WTC11 (cell line): ENCODE data around the gene CNTFR. TPM values are rescaled to one million over a fixed set of nuclear protein-coding genes. Genes with fewer than 3 reads are reported as not detected.
A peak's percentile ranks its signal among the peaks of the same experiment; 100 is the strongest.

ENCODE experiments used
- ATAC-seq: fragments of 200-7000 bp; cut with Tn5 transposase; 2 replicates; pipeline ENCODE4 v1.10.0; 2021; ENCODE audit warnings: mild to moderate bottlenecking, moderate library complexity
- CTCF ChIA-PET: fragments of 300-600 bp; sonication (Branson Sonifier 250); formaldehyde crosslinking; loops from one replicate; lab custom pipeline; 2021; ENCODE audit warnings: antibody characterized with exemption; lab: Charles Lee
- POLR2A ChIA-PET: fragments of 350-600 bp; sonication (Branson Sonifier 250); formaldehyde crosslinking; loops from one replicate; lab custom pipeline; 2021; ENCODE audit warnings: antibody characterized with exemption; lab: Charles Lee
- DNase-seq: peaks from one replicate; pipeline ENCODE4 v3.0.0; 2021; ENCODE audit warnings: low spot score
- H3K27ac Mint-ChIP-seq: 2 replicates; pipeline ENCODE4 v1.8.0; 2021; ENCODE audit warnings: mixed read lengths
- H3K27me3 Mint-ChIP-seq: 2 replicates; pipeline ENCODE4 v1.8.0; 2021; ENCODE audit warnings: low read depth, mild to moderate bottlenecking, moderate library complexity, mixed read lengths
- H3K36me3 Mint-ChIP-seq: 2 replicates; pipeline ENCODE4 v1.8.0; 2021; ENCODE audit warnings: mixed read lengths
- H3K4me1 Mint-ChIP-seq: 2 replicates; pipeline ENCODE4 v1.8.0; 2022; ENCODE audit warnings: mixed read lengths
- H3K4me3 Mint-ChIP-seq: 2 replicates; pipeline ENCODE4 v1.8.0; 2021; ENCODE audit warnings: mild to moderate bottlenecking, moderate library complexity, mixed read lengths
- H3K9me3 Mint-ChIP-seq: 2 replicates; pipeline ENCODE4 v1.8.0; 2021; ENCODE audit warnings: mixed read lengths
- ATF2 ChIP-seq: sonication (generic); formaldehyde crosslinking; IDR thresholded peaks from 2 replicates; pipeline ENCODE4 v1.8.1; 2022; ENCODE audit warnings: low read depth, missing genetic modification reagents, borderline replicate concordance
- E2F1 ChIP-seq: sonication (generic); formaldehyde crosslinking; IDR thresholded peaks from 2 replicates; pipeline ENCODE4 v1.8.0; 2022; ENCODE audit warnings: mild to moderate bottlenecking, missing genetic modification reagents
- ERG ChIP-seq: fragments of 250-450 bp; sonication (Bioruptor Pico); IDR thresholded peaks from 2 replicates; pipeline ENCODE4 v1.8.0; 2021; ENCODE audit warnings: mild to moderate bottlenecking
- ESRRA ChIP-seq: sonication (generic); formaldehyde crosslinking; IDR thresholded peaks from 2 replicates; pipeline ENCODE4 v1.8.1; 2022; ENCODE audit warnings: mild to moderate bottlenecking, missing genetic modification reagents, borderline replicate concordance
- FOXP4 ChIP-seq: sonication (generic); formaldehyde crosslinking; IDR thresholded peaks from 2 replicates; pipeline ENCODE4 v1.8.0; 2022; ENCODE audit warnings: mild to moderate bottlenecking, missing genetic modification reagents
- IRF2 ChIP-seq: sonication (generic); formaldehyde crosslinking; IDR thresholded peaks from 2 replicates; pipeline ENCODE4 v1.8.0; 2022; ENCODE audit warnings: low read depth, missing genetic modification reagents, borderline replicate concordance
- MYBL2 ChIP-seq: sonication (generic); formaldehyde crosslinking; IDR thresholded peaks from 2 replicates; pipeline ENCODE4 v1.8.1; 2023; ENCODE audit warnings: mild to moderate bottlenecking, moderate library complexity, missing genetic modification reagents
- NFATC4 ChIP-seq: fragments of 250-450 bp; sonication (Bioruptor Pico); IDR thresholded peaks from 2 replicates; pipeline ENCODE4 v1.9.0; 2021; ENCODE audit warnings: mild to moderate bottlenecking
- NR2C2 ChIP-seq: sonication (generic); formaldehyde crosslinking; IDR thresholded peaks from 2 replicates; pipeline ENCODE4 v1.8.0; 2022; ENCODE audit warnings: mild to moderate bottlenecking, missing genetic modification reagents
- RELA ChIP-seq: sonication (generic); formaldehyde crosslinking; IDR thresholded peaks from 2 replicates; pipeline ENCODE4 v1.8.1; 2022; ENCODE audit warnings: missing genetic modification reagents, mild to moderate bottlenecking, borderline replicate concordance
- RORB ChIP-seq: fragments of 250-450 bp; sonication (Bioruptor Pico); IDR thresholded peaks from 2 replicates; pipeline ENCODE4 v1.9.0; 2021; ENCODE audit warnings: mild to moderate bottlenecking
- SMAD3 ChIP-seq: sonication (generic); formaldehyde crosslinking; IDR thresholded peaks from 2 replicates; pipeline ENCODE4 v1.8.0; 2022; ENCODE audit warnings: missing genetic modification reagents, mild to moderate bottlenecking, borderline replicate concordance
- SMAD4 ChIP-seq: sonication (generic); formaldehyde crosslinking; IDR thresholded peaks from 2 replicates; pipeline ENCODE4 v1.8.0; 2022; ENCODE audit warnings: mild to moderate bottlenecking, missing genetic modification reagents
- TP53 ChIP-seq: sonication (generic); formaldehyde crosslinking; IDR thresholded peaks from 2 replicates; pipeline ENCODE4 v1.8.1; 2023; ENCODE audit warnings: mild to moderate bottlenecking, missing genetic modification reagents
- ZBTB21 ChIP-seq: sonication (generic); formaldehyde crosslinking; IDR thresholded peaks from 2 replicates; pipeline ENCODE4 v1.8.1; 2023; ENCODE audit warnings: mild to moderate bottlenecking, missing genetic modification reagents, borderline replicate concordance
- ZNF281 ChIP-seq: sonication (generic); formaldehyde crosslinking; IDR thresholded peaks from 2 replicates; pipeline ENCODE4 v1.8.0; 2023; ENCODE audit warnings: mild to moderate bottlenecking, missing genetic modification reagents
- ZNF425 ChIP-seq: fragments of 250-450 bp; sonication (Bioruptor Pico); conservative IDR thresholded peaks from 2 replicates; pipeline ENCODE4 v1.9.0; 2021; ENCODE audit warnings: mild to moderate bottlenecking
- total RNA-seq: library from RNA; stranded (reverse); gene quantifications from 3 replicates; pipeline ENCODE4 v1.2.3, GENCODE V29; 2021

Gene CNTFR
- total RNA-seq, 1 experiment from 2014 or later = 18.0 TPM

GRCh38 chr9:34638138-34638445 is 48.6 kb upstream of the CNTFR start:
- H3K27ac Mint-ChIP-seq = peak overlapping the region; percentile 3
- H3K9me3 Mint-ChIP-seq = no peaks in the 10 kb centered on the region
- H3K4me3 Mint-ChIP-seq = peak overlapping the region; percentile 83
- ATAC-seq = no peak
- DNase-seq = no peak
- TF ChIP-seq ESRRA (CRISPR knock-in tag) (no peak), ZBTB21 (CRISPR knock-in tag) (no peak), ATF2 (no peak), NFATC4 (CRISPR knock-in tag) (no peak), E2F1 (CRISPR knock-in tag) (no peak), ZNF281 (CRISPR knock-in tag) (no peak), MYBL2 (CRISPR knock-in tag) (no peak), NR2C2 (CRISPR knock-in tag) (no peak), SMAD3 (CRISPR knock-in tag) (no peak), ERG (CRISPR knock-in tag) (no peak), RORB (CRISPR knock-in tag) (no peak), RELA (no peak), TP53 (CRISPR knock-in tag) (no peak), ZNF425 (CRISPR knock-in tag) (no peak), IRF2 (CRISPR knock-in tag) (no peak), FOXP4 (CRISPR knock-in tag) (no peak), SMAD4 (CRISPR knock-in tag) (no peak)
- H3K36me3 Mint-ChIP-seq = peaks cover 4% of the 10 kb centered on the region
- H3K27me3 Mint-ChIP-seq = peaks cover 7% of the 10 kb centered on the region
- H3K4me1 Mint-ChIP-seq = peaks cover 22% of the 10 kb centered on the region
- ChIA-PET CTCF (interaction anchor here (0.7 to 6.7 kb wide), 18 partner anchors 8 to 234 kb away, joined by 3 to 94 read pairs (median 9); partner anchors contain the start of genes ARID3C, CCL27, CNTFR and DCTN3), POLR2A (interaction anchor here (0.5 to 2.1 kb wide), 8 partner anchors 9 to 1058 kb away, joined by 3 to 25 read pairs (median 3); partner anchors contain the start of genes DCTN3, GALT and RPP25L)
